H1 (cell line): ENCODE data around the gene MYL6B.

Experiments used
- GTF2F1 ChIP-seq: IDR thresholded peaks from 2 replicates; pipeline ENCODE4 v1.6.1; 2012; ENCODE audit warnings: low read depth, low read length, improper control_type of control experiment, borderline replicate concordance
- POLR2AphosphoS5 ChIP-seq: IDR thresholded peaks from 2 replicates; pipeline ENCODE4 v1.6.1; 2011; ENCODE audit warnings: low read depth, low read length
- RBBP5 ChIP-seq: IDR thresholded peaks from 2 replicates; pipeline ENCODE4 v1.7.1; 2012; ENCODE audit warnings: low read depth, mild to moderate bottlenecking, inconsistent platforms, low read length, moderate library complexity, borderline replicate concordance
- SP4 ChIP-seq: IDR thresholded peaks from 2 replicates; pipeline ENCODE4 v1.6.1; 2012; ENCODE audit warnings: low read length, inconsistent platforms

DNA sequence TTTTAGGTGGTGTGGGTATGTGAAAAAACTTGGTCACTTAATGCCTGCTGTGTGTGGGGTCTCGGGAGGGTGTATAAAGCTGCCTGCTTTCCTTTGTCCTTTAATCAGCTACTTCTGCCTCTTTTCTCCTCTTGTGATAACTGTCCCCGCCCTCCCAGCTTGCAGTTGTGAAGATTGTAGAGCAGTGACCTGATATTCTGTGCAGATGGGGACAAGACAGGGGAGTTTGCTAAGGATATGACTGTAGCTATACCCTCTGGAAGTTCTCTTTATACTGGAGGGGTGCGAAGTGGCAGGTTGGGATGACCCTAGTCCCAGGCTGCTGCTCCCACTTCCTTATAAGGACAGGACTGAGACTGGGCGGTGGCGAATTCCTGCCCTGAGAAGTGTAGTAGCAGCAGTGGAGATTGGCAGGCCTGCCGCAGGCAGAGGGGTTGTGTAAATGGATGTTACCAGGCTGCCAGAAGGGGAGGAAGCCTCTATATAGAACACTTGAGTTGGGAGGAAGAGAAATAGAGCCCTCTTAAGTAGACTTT, 6.6 kb downstream of the MYL6B start:
- no peak for TF ChIP-seq RBBP5
- TF ChIP-seq SP4, result no peak
- no peak for TF ChIP-seq GTF2F1
- peak; percentile 67 for TF ChIP-seq POLR2AphosphoS5
